ENCODE data around the gene LRBA. TPM values are rescaled to one million over a fixed set of nuclear protein-coding genes. Genes with fewer than 3 reads are reported as not detected.

LRBA gene
- total and polyA plus RNA-seq, 4 donors = 18.8 to 56.4 (median 33.8) TPM

DNA sequence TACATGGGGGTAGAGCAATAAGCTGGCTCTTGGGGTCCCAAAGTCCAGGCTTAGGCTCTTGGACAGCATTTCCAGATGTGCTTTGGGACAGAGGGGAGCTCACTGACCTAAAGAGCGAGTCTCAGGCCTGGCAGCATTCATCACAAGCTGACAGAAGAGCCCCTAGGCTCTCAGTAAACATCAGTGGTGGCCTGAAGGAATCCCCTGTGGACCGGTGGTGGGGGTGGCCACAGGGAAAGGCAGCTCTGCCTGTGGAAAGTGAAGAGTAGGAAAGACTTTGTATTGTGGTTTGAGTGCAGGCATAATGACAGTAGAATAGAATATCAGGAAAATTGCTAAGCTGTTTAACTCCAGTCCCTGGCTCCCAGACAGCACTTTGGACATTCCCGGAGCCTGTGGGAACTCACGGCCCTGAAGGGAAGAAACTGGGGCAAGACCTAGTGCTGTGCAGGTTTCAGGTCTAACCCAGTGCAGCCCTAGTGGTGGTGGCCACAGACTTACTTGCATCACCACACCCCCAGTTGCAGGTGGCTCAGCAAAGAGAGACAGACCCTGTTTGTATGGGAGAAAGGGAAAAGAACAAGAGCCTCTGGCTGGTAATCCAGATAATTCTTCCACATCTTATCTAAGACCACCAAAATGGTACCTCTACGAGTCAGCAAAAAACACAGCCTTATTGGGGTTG is 291.2 kb downstream of the LRBA start:
- DNase-seq (ENCODE audit: low read depth in 4 of 6, low spot score in 6 of 6) = no peak
- no peaks in the 10 kb centered on the region for H3K27me3 ChIP-seq (ENCODE audit: control insufficient read depth, insufficient read depth, low read length)
- no peak overlapping the region for H3K4me3 ChIP-seq (ENCODE audit: low read depth, low read length)
- H3K4me1 ChIP-seq (ENCODE audit: control insufficient read depth, insufficient read depth, low read length) = no peaks in the 10 kb centered on the region
- H3K27ac ChIP-seq (ENCODE audit: low read depth, low read length) = no peak overlapping the region
- no peaks in the 10 kb centered on the region for H3K36me3 ChIP-seq (ENCODE audit: control insufficient read depth, insufficient read depth, low read length)
- H3K9me3 ChIP-seq (ENCODE audit: control insufficient read depth, insufficient read depth, low read length) = peaks cover 8% of the 10 kb centered on the region
- WGBS (ENCODE audit: insufficient coverage) = 80% methylated on average over 3 of the region's 5 CpGs

- Histone ChIP-seq H3K4me3 (ENCODE audit: low read depth, low read length) (no peak overlapping the region), H3K9me3 (ENCODE audit: control insufficient read depth, insufficient read depth, low read length) (peaks cover 8% of the 10 kb centered on the region), H3K27ac (ENCODE audit: low read depth, low read length) (no peak overlapping the region), H3K36me3 (ENCODE audit: control insufficient read depth, insufficient read depth, low read length) (no peaks in the 10 kb centered on the region), H3K4me1 (ENCODE audit: control insufficient read depth, insufficient read depth, low read length) (no peaks in the 10 kb centered on the region), H3K27me3 (ENCODE audit: control insufficient read depth, insufficient read depth, low read length) (no peaks in the 10 kb centered on the region)
- peak in 1 of 6 donors; percentile 1 for DNase-seq (ENCODE audit: low read depth in 4 of 6, low spot score in 6 of 6)
- 81% methylated on average over 6 of the region's 6 CpGs for WGBS (ENCODE audit: insufficient coverage)
These were observed 292.1 kb downstream of the LRBA start for GRCh38 chr4:150722908-150723362.

DNA sequence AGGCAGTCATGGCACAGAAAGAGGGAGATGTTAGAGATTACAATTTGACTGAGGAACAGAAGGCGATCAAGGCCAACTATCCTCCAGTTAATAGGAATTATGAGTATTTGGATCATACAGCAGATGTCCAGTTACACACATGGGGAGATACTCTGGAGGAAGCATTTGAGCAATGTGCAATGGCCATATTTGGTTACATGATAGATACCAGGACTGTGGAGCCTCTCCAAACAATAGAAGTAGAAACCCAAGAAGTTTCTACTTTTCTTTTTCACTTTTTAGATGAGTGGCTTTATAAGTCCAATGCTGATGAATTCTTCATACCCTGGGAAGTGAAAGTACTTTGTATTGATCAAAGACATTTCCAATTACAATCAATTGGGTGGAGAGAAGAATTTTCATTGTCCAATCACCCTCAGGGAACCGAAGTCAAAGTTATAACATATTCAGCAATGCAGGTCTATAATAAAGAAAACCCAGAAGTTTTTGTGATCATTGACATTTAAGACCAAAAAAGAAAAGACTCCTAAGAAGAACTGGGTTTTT is 294.0 kb downstream of the LRBA start:
- no CpG with 5 or more reads among the region's 2 CpGs for WGBS (ENCODE audit: insufficient coverage)
- Histone ChIP-seq H3K4me3 (ENCODE audit: low read depth, low read length) (no peak overlapping the region), H3K9me3 (ENCODE audit: control insufficient read depth, insufficient read depth, low read length) (peaks cover 7% of the 10 kb centered on the region), H3K36me3 (ENCODE audit: control insufficient read depth, insufficient read depth, low read length) (no peaks in the 10 kb centered on the region), H3K4me1 (ENCODE audit: control insufficient read depth, insufficient read depth, low read length) (no peaks in the 10 kb centered on the region), H3K27me3 (ENCODE audit: control insufficient read depth, insufficient read depth, low read length) (no peaks in the 10 kb centered on the region), H3K27ac (ENCODE audit: low read depth, low read length) (no peak overlapping the region)
- no peak for DNase-seq (ENCODE audit: low read depth in 4 of 6, low spot score in 6 of 6)

GRCh38 chr4:150717952-150718351 is 297.1 kb downstream of the LRBA start:
- DNase-seq (ENCODE audit: low read depth in 4 of 6, low spot score in 6 of 6) = no peak
- Histone ChIP-seq H3K36me3 (ENCODE audit: control insufficient read depth, insufficient read depth, low read length) (no peaks in the 10 kb centered on the region), H3K27me3 (ENCODE audit: control insufficient read depth, insufficient read depth, low read length) (no peaks in the 10 kb centered on the region), H3K9me3 (ENCODE audit: control insufficient read depth, insufficient read depth, low read length) (no peaks in the 10 kb centered on the region), H3K4me1 (ENCODE audit: control insufficient read depth, insufficient read depth, low read length) (no peaks in the 10 kb centered on the region), H3K4me3 (ENCODE audit: low read depth, low read length) (no peak overlapping the region), H3K27ac (ENCODE audit: low read depth, low read length) (no peak overlapping the region)
- no CpG with 5 or more reads among the region's 1 CpG for WGBS (ENCODE audit: insufficient coverage)

DNA sequence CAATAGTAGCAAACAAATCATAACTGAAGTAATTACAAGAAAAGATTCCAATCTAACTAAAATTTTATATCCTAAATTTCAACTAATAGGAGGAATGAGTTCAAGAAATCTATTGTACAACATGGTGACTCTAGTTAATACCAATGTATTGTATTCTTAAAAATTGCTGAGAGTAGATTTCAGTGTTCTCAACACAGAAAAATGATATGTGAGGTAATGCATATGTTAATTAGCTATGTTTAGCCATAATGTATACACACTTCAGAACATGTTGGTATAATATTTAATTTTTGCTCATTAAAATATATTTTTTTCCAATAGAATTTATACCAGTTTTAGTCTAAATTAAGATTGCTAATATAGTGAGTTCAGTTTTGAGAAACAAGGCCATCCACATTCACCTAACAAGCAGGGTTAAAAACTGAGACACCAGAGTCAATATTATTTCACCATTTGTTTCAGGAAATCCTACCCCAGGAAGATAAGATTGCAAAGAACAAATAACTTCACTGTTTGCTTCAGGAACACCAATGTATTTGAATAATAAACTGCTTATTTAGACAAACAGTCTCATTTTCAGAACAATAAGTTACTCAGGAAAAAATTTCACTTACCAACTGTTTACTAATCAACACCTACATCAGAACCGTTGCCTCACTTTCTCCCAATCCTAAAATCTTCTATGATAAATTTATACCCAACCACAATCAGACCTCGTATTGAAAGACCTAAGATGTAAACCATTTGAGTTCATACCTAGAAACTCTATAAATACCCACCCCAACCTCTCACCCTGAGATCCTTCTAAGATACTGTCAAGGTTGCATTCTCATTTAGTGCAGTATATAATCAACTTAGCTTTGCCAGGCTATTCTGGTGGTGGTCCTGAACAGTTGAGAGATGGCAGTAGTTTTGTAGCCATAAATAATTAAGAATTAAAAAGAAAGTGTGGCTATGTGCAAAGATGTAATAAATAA is 300.3 kb downstream of the LRBA start:
- Histone ChIP-seq H3K36me3 (ENCODE audit: control insufficient read depth, insufficient read depth, low read length) (no peaks in the 10 kb centered on the region), H3K4me1 (ENCODE audit: control insufficient read depth, insufficient read depth, low read length) (no peaks in the 10 kb centered on the region), H3K9me3 (ENCODE audit: control insufficient read depth, insufficient read depth, low read length) (no peaks in the 10 kb centered on the region), H3K27ac (ENCODE audit: low read depth, low read length) (no peak overlapping the region), H3K27me3 (ENCODE audit: control insufficient read depth, insufficient read depth, low read length) (no peaks in the 10 kb centered on the region), H3K4me3 (ENCODE audit: low read depth, low read length) (no peak overlapping the region)
- 89% methylated on average over 1 of the region's 2 CpGs for WGBS (ENCODE audit: insufficient coverage)
- DNase-seq (ENCODE audit: low read depth in 4 of 6, low spot score in 6 of 6) = no peak

DNA sequence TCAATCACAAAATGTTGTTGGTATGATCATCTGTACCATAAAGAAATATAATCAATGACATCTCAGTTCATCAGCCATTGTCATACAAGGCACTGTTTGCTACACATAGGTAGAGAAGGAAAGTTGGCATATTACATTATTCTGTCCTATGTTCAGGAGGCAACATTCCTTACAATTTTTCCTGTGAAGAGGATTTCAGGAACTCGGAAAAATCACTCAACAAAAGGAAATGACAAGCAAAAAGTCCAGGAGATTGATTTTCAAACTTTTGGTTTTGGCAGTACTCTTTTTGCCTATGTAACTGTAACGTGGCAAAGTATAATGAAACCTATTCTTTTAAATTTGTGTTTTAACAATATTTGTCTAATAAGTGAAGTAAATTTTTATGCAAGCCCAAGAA is 301.8 kb downstream of the LRBA start:
- H3K27me3 ChIP-seq (ENCODE audit: control insufficient read depth, insufficient read depth, low read length) = no peaks in the 10 kb centered on the region
- DNase-seq (ENCODE audit: low read depth in 4 of 6, low spot score in 6 of 6) = no peak
- no peak overlapping the region for H3K4me3 ChIP-seq (ENCODE audit: low read depth, low read length)
- H3K4me1 ChIP-seq (ENCODE audit: control insufficient read depth, insufficient read depth, low read length) = no peaks in the 10 kb centered on the region
- H3K36me3 ChIP-seq (ENCODE audit: control insufficient read depth, insufficient read depth, low read length) = no peaks in the 10 kb centered on the region
- WGBS (ENCODE audit: insufficient coverage) = 100% methylated on average over 1 of the region's 2 CpGs
- no peaks in the 10 kb centered on the region for H3K9me3 ChIP-seq (ENCODE audit: control insufficient read depth, insufficient read depth, low read length)
- no peak overlapping the region for H3K27ac ChIP-seq (ENCODE audit: low read depth, low read length)

DNA sequence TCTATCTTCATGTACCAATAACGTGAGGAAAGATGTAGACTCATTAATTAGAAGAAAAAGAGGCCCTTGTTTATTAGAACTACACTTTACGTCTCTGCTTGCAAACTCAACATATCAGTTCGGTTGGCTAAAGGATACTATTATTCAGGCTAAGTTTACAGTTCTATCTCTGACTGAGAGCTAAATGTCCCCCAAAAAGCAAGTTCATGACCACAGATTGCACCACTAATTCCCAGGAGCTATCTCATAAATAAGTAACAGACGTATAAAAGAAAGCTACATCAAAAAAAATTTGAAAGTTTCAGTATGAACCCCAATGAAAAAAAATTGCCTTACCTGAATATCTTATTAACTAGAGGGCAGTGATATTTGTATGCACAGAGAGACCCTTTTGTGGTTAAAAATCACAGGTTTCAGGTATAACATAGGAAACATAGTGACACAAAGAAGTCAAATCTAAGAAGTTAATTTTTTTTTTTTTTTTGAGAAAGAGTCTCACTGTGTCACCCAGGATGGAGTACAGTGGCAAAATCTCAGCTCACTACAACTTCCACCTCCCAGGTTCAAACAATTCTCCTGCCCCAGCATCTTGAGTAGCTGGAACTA is 304.2 kb downstream of the LRBA start:
- no peak for DNase-seq (ENCODE audit: low read depth in 4 of 6, low spot score in 6 of 6)
- Histone ChIP-seq H3K4me1 (ENCODE audit: control insufficient read depth, insufficient read depth, low read length) (no peaks in the 10 kb centered on the region), H3K27ac (ENCODE audit: low read depth, low read length) (no peak overlapping the region), H3K36me3 (ENCODE audit: control insufficient read depth, insufficient read depth, low read length) (no peaks in the 10 kb centered on the region), H3K9me3 (ENCODE audit: control insufficient read depth, insufficient read depth, low read length) (no peaks in the 10 kb centered on the region), H3K4me3 (ENCODE audit: low read depth, low read length) (no peak overlapping the region), H3K27me3 (ENCODE audit: control insufficient read depth, insufficient read depth, low read length) (no peaks in the 10 kb centered on the region)
- no CpG with 5 or more reads among the region's 4 CpGs for WGBS (ENCODE audit: insufficient coverage)

- 100% methylated on average over 1 of the region's 1 CpG for WGBS (ENCODE audit: insufficient coverage)
- H3K4me3 ChIP-seq (ENCODE audit: low read depth, low read length) = no peak overlapping the region
- no peaks in the 10 kb centered on the region for H3K9me3 ChIP-seq (ENCODE audit: control insufficient read depth, insufficient read depth, low read length)
- H3K4me1 ChIP-seq (ENCODE audit: control insufficient read depth, insufficient read depth, low read length) = no peaks in the 10 kb centered on the region
- no peak overlapping the region for H3K27ac ChIP-seq (ENCODE audit: low read depth, low read length)
- H3K27me3 ChIP-seq (ENCODE audit: control insufficient read depth, insufficient read depth, low read length) = no peaks in the 10 kb centered on the region
- H3K36me3 ChIP-seq (ENCODE audit: control insufficient read depth, insufficient read depth, low read length) = no peaks in the 10 kb centered on the region
- DNase-seq (ENCODE audit: low read depth in 4 of 6, low spot score in 6 of 6) = peak in 1 of 6 donors; percentile 72
These were observed 307.1 kb downstream of the LRBA start for GRCh38 chr4:150708004-150708403.

DNA sequence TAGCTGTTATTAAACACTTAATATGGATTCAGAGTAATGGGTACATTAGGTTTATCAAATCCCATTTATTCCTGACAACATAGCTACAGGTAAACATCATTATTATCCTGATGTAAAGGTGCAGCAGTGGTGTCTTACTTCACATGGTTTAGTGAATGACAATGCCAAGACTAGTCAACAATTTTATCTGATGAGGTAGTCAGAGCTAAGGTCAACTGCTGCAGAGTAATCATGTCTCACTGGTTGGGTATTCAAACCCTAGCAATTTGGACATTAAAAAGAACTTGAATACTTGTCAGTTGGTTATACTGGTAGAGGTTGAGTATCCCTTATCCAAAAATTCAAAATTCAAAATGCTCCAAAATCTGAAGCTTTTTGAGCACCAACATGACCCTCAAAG is 315.5 kb downstream of the LRBA start:
- Histone ChIP-seq H3K9me3 (ENCODE audit: control insufficient read depth, insufficient read depth, low read length) (no peaks in the 10 kb centered on the region), H3K4me1 (ENCODE audit: control insufficient read depth, insufficient read depth, low read length) (no peaks in the 10 kb centered on the region), H3K27ac (ENCODE audit: low read depth, low read length) (no peak overlapping the region), H3K27me3 (ENCODE audit: control insufficient read depth, insufficient read depth, low read length) (no peaks in the 10 kb centered on the region), H3K4me3 (ENCODE audit: low read depth, low read length) (no peak overlapping the region), H3K36me3 (ENCODE audit: control insufficient read depth, insufficient read depth, low read length) (no peaks in the 10 kb centered on the region)
- no peak for DNase-seq (ENCODE audit: low read depth in 4 of 6, low spot score in 6 of 6)
